ENCODE results near the gene LRRN1. TPM values are rescaled to one million over a fixed set of nuclear protein-coding genes. Genes with fewer than 3 reads are reported as not detected.

LRRN1 gene
- total RNA-seq, 3 donors from 2014 or later = 0.31 to 1.4 (median 1.2) TPM

DNA sequence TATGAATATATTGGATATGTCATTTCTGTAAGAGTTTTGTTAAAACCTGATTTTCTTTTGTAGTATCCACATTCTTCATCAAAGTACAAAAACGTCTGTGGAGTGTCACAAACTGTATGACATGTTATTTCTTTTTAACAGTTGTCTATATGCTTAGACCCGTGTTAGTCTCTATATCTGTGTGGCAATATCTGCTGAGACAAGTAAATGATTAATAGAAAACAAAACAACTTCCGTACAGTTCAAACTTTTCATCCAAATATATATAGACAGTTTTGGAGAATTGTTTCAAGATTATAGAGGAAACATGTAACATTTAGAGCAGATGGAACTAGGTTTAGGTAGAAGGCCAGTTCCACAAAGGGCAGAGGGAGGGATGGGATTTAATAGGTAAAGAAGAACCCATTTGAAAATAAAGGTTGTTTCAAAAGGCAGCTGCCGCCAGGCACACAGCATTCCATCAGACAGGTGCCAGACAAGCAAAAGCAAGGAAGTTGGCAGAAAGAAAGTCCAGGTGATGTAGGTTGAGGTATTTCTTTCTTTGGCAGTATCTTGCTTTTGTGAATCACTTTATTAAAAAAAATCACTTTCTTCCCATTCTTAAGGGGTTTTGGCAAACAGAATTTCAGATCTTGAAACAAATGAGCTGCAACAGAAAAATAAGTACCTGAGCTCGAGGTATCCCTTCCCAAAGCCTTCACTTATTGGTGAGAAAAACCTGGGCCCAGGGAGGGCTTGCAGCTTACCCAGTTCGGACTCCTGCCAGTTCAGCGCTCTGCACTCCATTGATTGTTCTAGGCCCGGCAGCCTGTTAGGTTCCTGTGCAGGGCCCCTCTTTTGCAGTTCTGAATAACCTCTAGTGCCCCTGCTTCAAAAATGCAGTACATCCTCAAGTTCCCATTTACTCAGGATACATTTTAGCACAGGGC is 49.0 kb downstream of the LRRN1 start:
- Histone ChIP-seq H3K9me3 (no peaks in the 10 kb centered on the region), H3K36me3 (ENCODE audit: low read depth) (no peaks in the 10 kb centered on the region), H3K4me3 (no peak overlapping the region), H3K4me1 (ENCODE audit: low read depth) (no peaks in the 10 kb centered on the region)
- DNase-seq (peak in 1 of 3 donors; percentile 15), ATAC-seq (peak; percentile 56)
- intact Hi-C loops (cut with DNase I, micrococcal nuclease) = no loop called here
- TF ChIP-seq, protein P1, sequence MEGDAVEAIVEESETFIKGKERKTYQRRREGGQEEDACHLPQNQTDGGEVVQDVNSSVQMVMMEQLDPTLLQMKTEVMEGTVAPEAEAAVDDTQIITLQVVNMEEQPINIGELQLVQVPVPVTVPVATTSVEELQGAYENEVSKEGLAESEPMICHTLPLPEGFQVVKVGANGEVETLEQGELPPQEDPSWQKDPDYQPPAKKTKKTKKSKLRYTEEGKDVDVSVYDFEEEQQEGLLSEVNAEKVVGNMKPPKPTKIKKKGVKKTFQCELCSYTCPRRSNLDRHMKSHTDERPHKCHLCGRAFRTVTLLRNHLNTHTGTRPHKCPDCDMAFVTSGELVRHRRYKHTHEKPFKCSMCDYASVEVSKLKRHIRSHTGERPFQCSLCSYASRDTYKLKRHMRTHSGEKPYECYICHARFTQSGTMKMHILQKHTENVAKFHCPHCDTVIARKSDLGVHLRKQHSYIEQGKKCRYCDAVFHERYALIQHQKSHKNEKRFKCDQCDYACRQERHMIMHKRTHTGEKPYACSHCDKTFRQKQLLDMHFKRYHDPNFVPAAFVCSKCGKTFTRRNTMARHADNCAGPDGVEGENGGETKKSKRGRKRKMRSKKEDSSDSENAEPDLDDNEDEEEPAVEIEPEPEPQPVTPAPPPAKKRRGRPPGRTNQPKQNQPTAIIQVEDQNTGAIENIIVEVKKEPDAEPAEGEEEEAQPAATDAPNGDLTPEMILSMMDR (IDR thresholded peaks at IDR 0.05) = no peak

DNA sequence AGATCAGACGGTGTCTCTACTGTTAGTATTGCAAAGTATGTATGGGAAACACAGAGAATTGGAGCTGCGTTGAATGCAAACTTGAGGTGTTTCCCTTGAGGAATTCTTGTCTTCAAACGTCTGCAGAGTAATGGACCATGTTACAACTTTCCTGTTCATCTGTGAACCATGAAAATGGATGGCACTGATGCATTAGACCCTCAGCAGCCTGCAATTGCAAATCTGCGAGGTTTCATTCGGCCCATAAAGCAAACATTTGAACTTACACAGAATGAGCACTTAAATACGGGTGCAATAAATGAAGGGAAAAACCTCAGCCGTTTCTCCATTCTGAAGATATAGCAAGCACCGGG is 49.7 kb downstream of the LRRN1 start:
- no peak overlapping the region for H3K4me3 ChIP-seq
- TF ChIP-seq, protein P1 (IDR thresholded peaks at IDR 0.05) = no peak
- DNase-seq = no peak
- intact Hi-C loops (cut with DNase I, micrococcal nuclease) = no loop called here
- H3K9me3 ChIP-seq = no peaks in the 10 kb centered on the region
- H3K36me3 ChIP-seq (ENCODE audit: low read depth) = no peaks in the 10 kb centered on the region
- no peaks in the 10 kb centered on the region for H3K4me1 ChIP-seq (ENCODE audit: low read depth)
- no peak for ATAC-seq

DNA sequence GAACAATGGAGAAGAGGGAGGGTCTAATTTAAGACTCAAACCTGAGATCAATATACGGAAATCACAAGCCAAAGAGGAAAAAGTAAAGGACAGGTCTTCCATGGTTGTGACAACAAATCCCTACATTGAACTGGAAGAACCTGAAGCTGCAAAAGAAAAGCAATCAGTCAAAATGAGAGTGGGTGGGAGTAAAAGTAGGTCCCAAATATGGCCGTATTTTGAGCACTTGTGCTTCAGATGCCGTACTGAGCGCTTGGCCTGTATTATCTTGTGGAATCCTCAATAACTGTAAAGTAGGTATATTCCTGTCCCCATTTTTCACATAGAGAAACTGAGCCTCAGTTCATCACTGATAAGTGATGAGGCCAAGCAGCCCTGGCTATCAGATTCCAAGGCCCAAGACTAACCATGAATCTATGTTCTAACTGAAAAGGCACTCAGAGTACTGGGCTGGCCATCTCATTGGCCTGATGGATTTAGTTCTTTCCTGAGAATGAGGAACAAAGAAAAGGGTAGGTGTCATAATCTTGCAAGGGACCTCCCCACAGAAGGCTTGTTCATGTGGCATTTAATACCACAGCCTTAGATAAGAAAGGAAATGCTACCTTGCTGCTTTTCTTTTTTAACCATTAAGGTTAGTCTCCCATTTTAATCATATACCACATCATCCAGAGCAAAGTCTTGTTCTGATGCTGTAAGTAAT is 52.5 kb downstream of the LRRN1 start:
- Histone ChIP-seq H3K4me3 (no peak overlapping the region), H3K36me3 (ENCODE audit: low read depth) (no peaks in the 10 kb centered on the region), H3K9me3 (no peaks in the 10 kb centered on the region), H3K4me1 (ENCODE audit: low read depth) (no peaks in the 10 kb centered on the region)
- no peak for ATAC-seq
- DNase-seq = no peak
- intact Hi-C loops (cut with DNase I, micrococcal nuclease) = no loop called here
- TF ChIP-seq, protein P1 (IDR thresholded peaks at IDR 0.05) = no peak

DNA sequence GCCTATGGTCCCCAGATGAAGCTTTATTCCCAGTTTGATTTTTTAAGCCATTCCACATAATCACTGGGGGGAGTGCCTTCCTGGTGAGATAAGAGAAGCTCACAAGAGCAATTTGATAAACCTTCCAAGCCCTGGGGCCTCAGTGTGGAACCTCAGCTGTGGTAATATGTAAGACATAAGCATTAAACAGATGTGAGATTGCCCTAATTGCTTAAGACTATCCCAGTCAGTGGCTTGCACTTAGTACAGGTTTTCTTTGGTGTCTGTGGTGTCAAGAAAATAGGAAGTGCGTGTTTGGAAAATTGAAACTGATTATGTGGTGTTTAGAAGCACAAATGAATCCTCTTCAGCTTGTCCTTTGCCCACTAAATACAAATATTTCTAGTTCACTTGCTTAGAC is 54.3 kb downstream of the LRRN1 start:
- H3K36me3 ChIP-seq (ENCODE audit: low read depth) = no peaks in the 10 kb centered on the region
- DNase-seq (no peak), ATAC-seq (no peak)
- no peak overlapping the region for H3K4me3 ChIP-seq
- TF ChIP-seq, protein P1 (IDR thresholded peaks at IDR 0.05) = no peak
- H3K9me3 ChIP-seq = no peaks in the 10 kb centered on the region
- intact Hi-C loops (cut with DNase I, micrococcal nuclease) = no loop called here
- no peaks in the 10 kb centered on the region for H3K4me1 ChIP-seq (ENCODE audit: low read depth)

DNA sequence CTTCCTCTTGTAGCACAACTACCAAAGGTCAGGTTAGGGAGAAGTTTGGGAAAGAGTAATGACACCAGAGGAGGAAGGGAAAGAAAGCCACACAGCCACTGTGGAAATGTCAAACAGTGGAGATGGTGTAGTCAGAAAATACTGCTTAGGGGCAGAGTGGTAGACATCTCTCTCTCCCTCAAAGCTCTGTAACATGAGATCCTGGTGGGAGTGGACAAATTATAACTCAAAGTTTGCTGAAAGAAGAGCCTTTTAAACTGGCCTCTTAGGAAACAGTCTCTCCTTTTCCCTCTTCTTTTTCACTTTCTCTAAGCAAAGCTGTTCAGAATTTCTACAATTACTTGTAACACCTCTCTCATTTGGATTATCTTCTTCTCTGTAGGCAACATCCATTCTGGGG is 55.8 kb downstream of the LRRN1 start:
- H3K9me3 ChIP-seq = no peaks in the 10 kb centered on the region
- no peak overlapping the region for H3K4me3 ChIP-seq
- no peaks in the 10 kb centered on the region for H3K36me3 ChIP-seq (ENCODE audit: low read depth)
- intact Hi-C loops (cut with DNase I, micrococcal nuclease) = no loop called here
- no peak for DNase-seq
- no peak for ATAC-seq
- TF ChIP-seq, protein P1 (IDR thresholded peaks at IDR 0.05) = no peak
- H3K4me1 ChIP-seq (ENCODE audit: low read depth) = no peaks in the 10 kb centered on the region
